GM12801 (cell line): ENCODE measurements around the gene MPP4.

Experiments used
- CTCF ChIP-seq: IDR thresholded peaks from one replicate; pipeline ENCODE4 v1.5.1; 2011; ENCODE audit warnings: control low read depth; ENCODE audit not compliant: insufficient read length; ENCODE audit errors: extremely low read depth

The MPP4 gene

GRCh38 chr2:201600906-201601305 is 97.5 kb downstream of the MPP4 start:
- TF ChIP-seq CTCF = no peak

GRCh38 chr2:201597397-201597796 is 101.0 kb downstream of the MPP4 start:
- no peak for TF ChIP-seq CTCF
